Osteoblast (primary cell): ENCODE measurements around the gene ALPL. TPM values are rescaled to one million over a fixed set of nuclear protein-coding genes. Genes with fewer than 3 reads are reported as not detected.
A peak's percentile ranks its signal among the peaks of the same experiment; 100 is the strongest.

Experiments used
- DNase-seq: peaks from one replicate; pipeline ENCODE4 v3.0.0; 2011; ENCODE audit warnings: low spot score, mixed read lengths; ENCODE audit not compliant: insufficient read length; ENCODE audit errors: missing footprints
- H2AFZ ChIP-seq: 2 replicates; pipeline ENCODE4 v1.6.0; 2011; ENCODE audit warnings: mild to moderate bottlenecking, low read length
- H3K27ac ChIP-seq: 2 replicates; pipeline ENCODE4 v1.5.1; 2011; ENCODE audit warnings: mild to moderate bottlenecking, low read depth, low read length, moderate library complexity
- H3K27me3 ChIP-seq: 2 replicates; pipeline ENCODE4 v1.6.0; 2012; ENCODE audit warnings: mild to moderate bottlenecking, control low read depth, inconsistent platforms, low read length, moderate library complexity; ENCODE audit not compliant: insufficient read depth
- H3K36me3 ChIP-seq: 2 replicates; pipeline ENCODE4 v1.5.1; 2011; ENCODE audit warnings: mild to moderate bottlenecking, low read length, control low read depth, moderate library complexity; ENCODE audit not compliant: insufficient read depth
- H3K4me1 ChIP-seq: 2 replicates; pipeline ENCODE4 v1.5.1; 2011; ENCODE audit warnings: mild to moderate bottlenecking, low read length, control low read depth, moderate library complexity; ENCODE audit not compliant: insufficient read depth
- H3K4me2 ChIP-seq: 2 replicates; pipeline ENCODE4 v1.6.0; 2011; ENCODE audit warnings: mild to moderate bottlenecking, low read length; ENCODE audit not compliant: insufficient read depth
- H3K4me3 ChIP-seq: fragments of 200-600 bp; sonication (generic); 3 replicates; pipeline ENCODE4 v1.5.1; 2012; ENCODE audit warnings: mild to moderate bottlenecking, low read length, inconsistent platforms; ENCODE audit not compliant: insufficient read depth
- H3K79me2 ChIP-seq: 2 replicates; pipeline ENCODE4 v1.6.0; 2012; ENCODE audit warnings: mild to moderate bottlenecking, low read length, control low read depth, inconsistent platforms; ENCODE audit not compliant: insufficient read depth
- H3K9me3 ChIP-seq: 2 replicates; pipeline ENCODE4 v1.5.1; 2011; ENCODE audit warnings: low read depth, low read length, control low read depth
- H4K20me1 ChIP-seq: 2 replicates; pipeline ENCODE4 v1.6.0; 2012; ENCODE audit warnings: mild to moderate bottlenecking, low read length, control low read depth; ENCODE audit not compliant: insufficient read depth
- CTCF ChIP-seq: IDR thresholded peaks from 2 replicates; pipeline ENCODE4 v1.5.1; 2011; ENCODE audit warnings: mild to moderate bottlenecking, low read depth, low read length, moderate library complexity; ENCODE audit errors: extremely low read depth
- total RNA-seq: library from RNA; depleted of rRNA; stranded (reverse); fragments of >200 nt; gene quantifications from 2 replicates; pipeline ENCODE4 v1.2.3, GENCODE V29; 2012

ALPL gene
- total RNA-seq, 1 donor: 8.0 TPM

- peak; percentile 26 for DNase-seq
- Histone ChIP-seq H3K4me1 (peaks cover 16% of the 10 kb centered on the region), H2AFZ (no peak overlapping the region), H4K20me1 (peaks cover 2% of the 10 kb centered on the region), H3K27me3 (no peaks in the 10 kb centered on the region), H3K79me2 (no peaks in the 10 kb centered on the region), H3K9me3 (no peaks in the 10 kb centered on the region), H3K27ac (no peak overlapping the region), H3K4me2 (no peak overlapping the region), H3K4me3 (no peak overlapping the region), H3K36me3 (no peaks in the 10 kb centered on the region)
- no peak for TF ChIP-seq CTCF
Observed at GRCh38 chr1:21544095-21544494, 34.9 kb downstream of the ALPL start.

- H3K36me3 ChIP-seq: no peaks in the 10 kb centered on the region
- TF ChIP-seq CTCF: no peak
- no peak overlapping the region for H3K4me3 ChIP-seq
- H4K20me1 ChIP-seq: peaks cover 2% of the 10 kb centered on the region
- no peak overlapping the region for H2AFZ ChIP-seq
- H3K4me1 ChIP-seq: peaks cover 25% of the 10 kb centered on the region
- no peak overlapping the region for H3K27ac ChIP-seq
- no peaks in the 10 kb centered on the region for H3K79me2 ChIP-seq
- peak; percentile 13 for DNase-seq
- no peak overlapping the region for H3K4me2 ChIP-seq
- H3K27me3 ChIP-seq: no peaks in the 10 kb centered on the region
- H3K9me3 ChIP-seq: no peaks in the 10 kb centered on the region
Observed at GRCh38 chr1:21546122-21546825, 37.1 kb downstream of the ALPL start.

- Histone ChIP-seq H3K4me3 (no peak overlapping the region), H3K4me2 (no peak overlapping the region), H2AFZ (no peak overlapping the region), H3K9me3 (no peaks in the 10 kb centered on the region), H3K27me3 (no peaks in the 10 kb centered on the region), H4K20me1 (no peaks in the 10 kb centered on the region), H3K79me2 (no peaks in the 10 kb centered on the region), H3K36me3 (no peaks in the 10 kb centered on the region), H3K4me1 (peaks cover 18% of the 10 kb centered on the region), H3K27ac (no peak overlapping the region)
- DNase-seq: peak; percentile 69
- no peak for TF ChIP-seq CTCF
Observed at GRCh38 chr1:21547876-21548275, 38.7 kb downstream of the ALPL start.

- Histone ChIP-seq H2AFZ (no peak overlapping the region), H3K36me3 (no peaks in the 10 kb centered on the region), H3K4me2 (peak overlapping the region; percentile 5), H4K20me1 (no peaks in the 10 kb centered on the region), H3K4me1 (peaks cover 30% of the 10 kb centered on the region), H3K4me3 (no peak overlapping the region), H3K9me3 (no peaks in the 10 kb centered on the region), H3K27me3 (no peaks in the 10 kb centered on the region), H3K27ac (no peak overlapping the region), H3K79me2 (no peaks in the 10 kb centered on the region)
- no peak for DNase-seq
- TF ChIP-seq CTCF: no peak
Observed at GRCh38 chr1:21550097-21550496, 40.9 kb downstream of the ALPL start.
